ENCODE results near the gene SWT1. TPM values are rescaled to one million over a fixed set of nuclear protein-coding genes. Genes with fewer than 3 reads are reported as not detected.
A peak's percentile ranks its signal among the peaks of the same experiment; 100 is the strongest.
"Not testable (repeated sequence)": the region's sequence is repeated elsewhere in the genome, so short reads cannot be mapped to it uniquely, and the experiment has no call there.

SWT1 gene
- total RNA-seq, 8 experiments from 2014 or later, result 5.2 to 17.0 (median 10.7) TPM

DNA sequence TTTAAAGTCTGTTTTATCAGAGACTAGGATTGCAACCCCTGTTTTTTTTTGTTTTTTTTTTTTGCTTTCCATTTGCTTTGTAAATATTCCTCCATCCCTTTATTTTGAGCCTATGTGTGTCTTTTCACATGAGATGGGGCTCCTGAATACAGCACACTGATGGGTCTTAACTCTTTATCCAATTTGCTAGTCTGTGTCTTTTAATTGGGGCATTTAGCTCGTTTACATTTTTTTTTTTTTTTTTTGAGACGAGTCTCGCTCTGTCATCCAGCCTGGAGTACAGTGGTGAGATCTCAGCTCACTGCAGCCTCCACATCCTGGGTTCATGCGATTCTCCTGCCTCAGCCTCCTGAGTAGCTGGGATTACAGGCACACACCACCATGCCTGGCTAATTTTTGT is 41.7 kb downstream of the SWT1 start:
- ATAC-seq (replicated peaks in 6 of 8); H3K4me1 ChIP-seq (replicated peaks in 1 of 2); H3K27ac ChIP-seq; H3K4me3 ChIP-seq: not testable (repeated sequence)
- WGBS, 10 experiments, result 78 to 100% (median 91%) methylated on average over 1 to 4 of the region's 4 CpGs
- in situ Hi-C loops (cut with MboI; ENCODE audit: low pct_unique_long_range_greater_than_20kb in 2 of 9, low sequenced_read_pairs in 9 of 9, unreplicated experiment in 9 of 9), result loop anchor here in 1 of 9 experiments (25.0 kb wide), 1 partner anchor 386 kb away; no protein-coding TSS in a partner anchor

GRCh38 chr1:185200889-185201288 is 43.9 kb downstream of the SWT1 start:
- ATAC-seq (replicated peaks in 6 of 8), result no peak
- WGBS, 10 experiments, result 88 to 100% (median 95%) methylated on average over 1 to 7 of the region's 8 CpGs; no CpG with 5 or more reads in 5 of the 10 experiments
- Histone ChIP-seq H3K4me3 (no peak overlapping the region), H3K27ac (no peak overlapping the region), H3K4me1 (replicated peaks in 1 of 2) (no peaks in the 10 kb centered on the region)
- in situ Hi-C loops (cut with MboI; ENCODE audit: low pct_unique_long_range_greater_than_20kb in 2 of 9, low sequenced_read_pairs in 9 of 9, unreplicated experiment in 9 of 9), result no loop called here

GRCh38 chr1:185207170-185207569 is 50.2 kb downstream of the SWT1 start:
- in situ Hi-C loops (cut with MboI; ENCODE audit: low pct_unique_long_range_greater_than_20kb in 2 of 9, low sequenced_read_pairs in 9 of 9, unreplicated experiment in 9 of 9), result no loop called here
- no peak for ATAC-seq (replicated peaks in 6 of 8)
- Histone ChIP-seq H3K4me1 (replicated peaks in 1 of 2) (no peaks in the 10 kb centered on the region), H3K4me3 (no peak overlapping the region), H3K27ac (no peak overlapping the region)

- peak in 1 of 8 experiments; percentile 17 for ATAC-seq (replicated peaks in 6 of 8)
- no peak overlapping the region for H3K4me3 ChIP-seq
- no peak overlapping the region for H3K27ac ChIP-seq
- 41 to 100% (median 82%) methylated on average over 1 to 3 of the region's 3 CpGs for WGBS, 10 experiments
- no peaks in the 10 kb centered on the region for H3K4me1 ChIP-seq (replicated peaks in 1 of 2)
- in situ Hi-C loops (cut with MboI; ENCODE audit: low pct_unique_long_range_greater_than_20kb in 2 of 9, low sequenced_read_pairs in 9 of 9, unreplicated experiment in 9 of 9), result no loop called here
These were observed 51.1 kb downstream of the SWT1 start for GRCh38 chr1:185207980-185208602.

- 37 to 100% (median 93%) methylated on average over 1 to 5 of the region's 5 CpGs for WGBS, 10 experiments
- Histone ChIP-seq H3K4me3 (no peak overlapping the region), H3K27ac (no peak overlapping the region), H3K4me1 (replicated peaks in 1 of 2) (no peaks in the 10 kb centered on the region)
- ATAC-seq (replicated peaks in 6 of 8), result peak in 1 of 8 experiments; percentile 50
- in situ Hi-C loops (cut with MboI; ENCODE audit: low pct_unique_long_range_greater_than_20kb in 2 of 9, low sequenced_read_pairs in 9 of 9, unreplicated experiment in 9 of 9), result no loop called here
These were observed 51.7 kb downstream of the SWT1 start for GRCh38 chr1:185208626-185209180.

GRCh38 chr1:185209357-185209756 is 52.4 kb downstream of the SWT1 start:
- in situ Hi-C loops (cut with MboI; ENCODE audit: low pct_unique_long_range_greater_than_20kb in 2 of 9, low sequenced_read_pairs in 9 of 9, unreplicated experiment in 9 of 9); ATAC-seq (replicated peaks in 6 of 8); H3K4me3 ChIP-seq; H3K4me1 ChIP-seq (replicated peaks in 1 of 2); H3K27ac ChIP-seq: not testable (repeated sequence)
- 100% methylated on average over 1 of the region's 1 CpG; no CpG with 5 or more reads in 6 of the 10 experiments for WGBS, 10 experiments

GRCh38 chr1:185213091-185213490 is 56.1 kb downstream of the SWT1 start:
- in situ Hi-C loops (cut with MboI; ENCODE audit: low pct_unique_long_range_greater_than_20kb in 2 of 9, low sequenced_read_pairs in 9 of 9, unreplicated experiment in 9 of 9), result no loop called here
- H3K4me3 ChIP-seq, result no peak overlapping the region
- 80 to 100% (median 100%) methylated on average over 1 of the region's 1 CpG; no CpG with 5 or more reads in 1 of the 10 experiments for WGBS, 10 experiments
- ATAC-seq (replicated peaks in 6 of 8), result no peak
- H3K27ac ChIP-seq, result no peak overlapping the region
- H3K4me1 ChIP-seq (replicated peaks in 1 of 2), result no peaks in the 10 kb centered on the region

GRCh38 chr1:185215911-185216310 is 58.9 kb downstream of the SWT1 start:
- Histone ChIP-seq H3K27ac (no peak overlapping the region), H3K4me3 (no peak overlapping the region), H3K4me1 (replicated peaks in 1 of 2) (no peaks in the 10 kb centered on the region)
- ATAC-seq (replicated peaks in 6 of 8), result no peak
- WGBS, 10 experiments, result 0 to 100% (median 78%) methylated on average over 1 of the region's 1 CpG
- in situ Hi-C loops (cut with MboI; ENCODE audit: low pct_unique_long_range_greater_than_20kb in 2 of 9, low sequenced_read_pairs in 9 of 9, unreplicated experiment in 9 of 9), result no loop called here

DNA sequence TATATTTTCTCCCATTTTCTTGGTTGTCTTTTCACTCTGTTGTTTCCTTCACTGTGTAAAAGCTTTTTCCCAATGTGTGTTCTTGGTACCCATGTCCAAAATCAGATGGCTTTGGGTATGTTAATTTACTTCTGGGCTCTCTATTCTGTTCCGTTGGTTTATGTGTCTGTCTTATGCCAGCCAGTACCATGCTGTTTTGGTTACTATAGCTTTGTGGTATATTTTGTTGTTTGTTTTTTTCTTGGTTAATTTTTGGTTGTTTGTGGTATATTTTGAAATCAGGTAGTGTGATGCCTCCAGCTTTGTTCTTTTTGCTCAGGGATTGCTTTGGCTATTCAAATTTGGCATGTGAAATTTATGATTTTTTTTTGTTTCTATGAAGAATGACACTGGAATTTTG is 67.2 kb downstream of the SWT1 start:
- ATAC-seq (replicated peaks in 6 of 8), result no peak
- no peaks in the 10 kb centered on the region for H3K4me1 ChIP-seq (replicated peaks in 1 of 2)
- 14 to 100% (median 85%) methylated on average over 1 of the region's 1 CpG for WGBS, 10 experiments
- in situ Hi-C loops (cut with MboI; ENCODE audit: low pct_unique_long_range_greater_than_20kb in 2 of 9, low sequenced_read_pairs in 9 of 9, unreplicated experiment in 9 of 9), result no loop called here
- no peak overlapping the region for H3K4me3 ChIP-seq
- H3K27ac ChIP-seq, result no peak overlapping the region

DNA sequence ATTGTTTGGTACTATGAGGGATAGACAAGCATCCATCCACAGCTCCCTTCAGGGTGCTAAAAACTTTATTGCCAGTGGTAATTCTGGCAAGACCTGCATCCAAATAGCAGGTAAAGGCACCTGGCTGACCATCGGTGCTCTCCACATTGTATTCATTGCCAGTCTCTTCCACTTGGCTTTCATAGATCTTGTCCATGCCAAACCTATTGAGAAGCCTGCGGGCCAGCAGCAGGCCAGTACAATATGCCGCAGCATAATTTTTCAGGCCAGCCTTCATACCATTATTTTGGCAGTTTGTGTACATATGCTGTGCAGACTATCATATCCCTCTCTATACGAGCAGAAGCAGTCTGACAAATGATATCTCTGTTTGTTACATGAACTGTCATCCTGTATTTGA is 70.2 kb downstream of the SWT1 start:
- in situ Hi-C loops (cut with MboI; ENCODE audit: low pct_unique_long_range_greater_than_20kb in 2 of 9, low sequenced_read_pairs in 9 of 9, unreplicated experiment in 9 of 9), result no loop called here
- H3K4me1 ChIP-seq (replicated peaks in 1 of 2), result no peaks in the 10 kb centered on the region
- ATAC-seq (replicated peaks in 6 of 8), result no peak
- no peak overlapping the region for H3K4me3 ChIP-seq
- no peak overlapping the region for H3K27ac ChIP-seq
- 43 to 95% (median 66%) methylated on average over 1 to 4 of the region's 4 CpGs; no CpG with 5 or more reads in 2 of the 10 experiments for WGBS, 10 experiments

- H3K4me3 ChIP-seq, result no peak overlapping the region
- WGBS, 10 experiments, result 85 to 100% (median 95%) methylated on average over 1 to 4 of the region's 4 CpGs
- H3K4me1 ChIP-seq (replicated peaks in 1 of 2), result no peaks in the 10 kb centered on the region
- in situ Hi-C loops (cut with MboI; ENCODE audit: low pct_unique_long_range_greater_than_20kb in 2 of 9, low sequenced_read_pairs in 9 of 9, unreplicated experiment in 9 of 9), result no loop called here
- ATAC-seq (replicated peaks in 6 of 8), result no peak
- H3K27ac ChIP-seq, result no peak overlapping the region
These were observed 72.0 kb downstream of the SWT1 start for GRCh38 chr1:185228979-185229378.

GRCh38 chr1:185229981-185230380 is 73.0 kb downstream of the SWT1 start:
- Histone ChIP-seq H3K4me3 (no peak overlapping the region), H3K4me1 (replicated peaks in 1 of 2) (no peaks in the 10 kb centered on the region), H3K27ac (no peak overlapping the region)
- WGBS, 10 experiments, result 43 to 100% (median 79%) methylated on average over 1 to 2 of the region's 2 CpGs; no CpG with 5 or more reads in 1 of the 10 experiments
- no peak for ATAC-seq (replicated peaks in 6 of 8)
- in situ Hi-C loops (cut with MboI; ENCODE audit: low pct_unique_long_range_greater_than_20kb in 2 of 9, low sequenced_read_pairs in 9 of 9, unreplicated experiment in 9 of 9), result no loop called here

DNA sequence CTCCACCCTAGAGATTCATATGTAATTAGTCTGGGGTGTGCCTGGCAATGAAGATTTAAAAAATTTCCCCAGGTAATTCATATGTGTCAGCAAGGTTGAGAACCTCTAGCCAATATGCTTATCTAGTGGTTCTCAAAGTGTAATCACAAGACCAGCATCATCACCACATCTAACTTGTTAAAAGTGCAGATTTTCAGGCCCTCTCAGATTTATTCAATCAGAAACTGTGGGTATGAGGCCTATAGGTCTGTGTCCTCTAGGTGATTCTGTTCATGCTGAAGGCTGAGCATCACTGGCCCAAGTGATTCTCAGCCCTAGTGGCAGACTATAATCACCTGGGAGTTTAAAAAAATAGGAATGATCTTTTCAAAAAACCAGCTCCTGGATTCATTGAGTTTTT is 75.9 kb downstream of the SWT1 start:
- ATAC-seq (replicated peaks in 6 of 8), result peak in 1 of 8 experiments; percentile 27
- in situ Hi-C loops (cut with MboI; ENCODE audit: low pct_unique_long_range_greater_than_20kb in 2 of 9, low sequenced_read_pairs in 9 of 9, unreplicated experiment in 9 of 9), result no loop called here
- Histone ChIP-seq H3K4me3 (no peak overlapping the region), H3K4me1 (replicated peaks in 1 of 2) (no peaks in the 10 kb centered on the region), H3K27ac (no peak overlapping the region)

GRCh38 chr1:185234183-185234582 is 77.2 kb downstream of the SWT1 start:
- WGBS, 10 experiments, result 55 to 100% (median 100%) methylated on average over 1 of the region's 1 CpG
- H3K4me3 ChIP-seq; in situ Hi-C loops (cut with MboI; ENCODE audit: low pct_unique_long_range_greater_than_20kb in 2 of 9, low sequenced_read_pairs in 9 of 9, unreplicated experiment in 9 of 9); H3K27ac ChIP-seq; ATAC-seq (replicated peaks in 6 of 8); H3K4me1 ChIP-seq (replicated peaks in 1 of 2): not testable (repeated sequence)

Measured in motor neuron (in vitro differentiated cells).